ENCODE measurements around the gene BMPER. TPM values are rescaled to one million over a fixed set of nuclear protein-coding genes. Genes with fewer than 3 reads are reported as not detected.
"Not testable (repeated sequence)": the region's sequence is repeated elsewhere in the genome, so short reads cannot be mapped to it uniquely, and the experiment has no call there.

Gene BMPER
- total RNA-seq, 1 donor from 2014 or later, result not detected

DNA sequence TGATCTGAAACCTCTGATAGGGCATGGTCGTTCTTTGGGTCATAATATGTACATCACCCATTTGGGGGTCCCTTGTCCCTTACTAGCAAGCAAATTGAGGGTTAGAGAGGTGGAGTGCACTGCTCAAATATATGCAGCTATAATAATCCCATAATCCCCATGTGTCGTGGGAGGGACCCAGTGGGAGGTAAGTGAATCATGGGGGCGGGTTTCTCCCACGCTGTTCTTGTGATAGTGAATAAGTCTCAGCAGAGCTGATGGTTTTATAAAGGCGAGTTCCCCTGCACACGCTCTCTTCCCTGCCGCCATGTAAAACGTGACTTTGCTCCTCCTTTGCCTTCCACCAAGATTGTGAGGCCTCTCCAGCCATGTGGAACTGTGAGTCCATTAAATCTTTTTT, 262.7 kb downstream of the BMPER start:
- ATAC-seq (ENCODE audit: low read depth), result no peak
- DNase-seq, result no peak
- H3K27me3 Mint-ChIP-seq, result no peaks in the 10 kb centered on the region
- intact Hi-C loops (cut with micrococcal nuclease), result no loop called here
- no peaks in the 10 kb centered on the region for H3K9me3 Mint-ChIP-seq
- H3K4me3 Mint-ChIP-seq, result no peak overlapping the region
- TF ChIP-seq, protein P1, sequence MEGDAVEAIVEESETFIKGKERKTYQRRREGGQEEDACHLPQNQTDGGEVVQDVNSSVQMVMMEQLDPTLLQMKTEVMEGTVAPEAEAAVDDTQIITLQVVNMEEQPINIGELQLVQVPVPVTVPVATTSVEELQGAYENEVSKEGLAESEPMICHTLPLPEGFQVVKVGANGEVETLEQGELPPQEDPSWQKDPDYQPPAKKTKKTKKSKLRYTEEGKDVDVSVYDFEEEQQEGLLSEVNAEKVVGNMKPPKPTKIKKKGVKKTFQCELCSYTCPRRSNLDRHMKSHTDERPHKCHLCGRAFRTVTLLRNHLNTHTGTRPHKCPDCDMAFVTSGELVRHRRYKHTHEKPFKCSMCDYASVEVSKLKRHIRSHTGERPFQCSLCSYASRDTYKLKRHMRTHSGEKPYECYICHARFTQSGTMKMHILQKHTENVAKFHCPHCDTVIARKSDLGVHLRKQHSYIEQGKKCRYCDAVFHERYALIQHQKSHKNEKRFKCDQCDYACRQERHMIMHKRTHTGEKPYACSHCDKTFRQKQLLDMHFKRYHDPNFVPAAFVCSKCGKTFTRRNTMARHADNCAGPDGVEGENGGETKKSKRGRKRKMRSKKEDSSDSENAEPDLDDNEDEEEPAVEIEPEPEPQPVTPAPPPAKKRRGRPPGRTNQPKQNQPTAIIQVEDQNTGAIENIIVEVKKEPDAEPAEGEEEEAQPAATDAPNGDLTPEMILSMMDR (IDR thresholded peaks at IDR 0.05), result no peak
- ChIA-PET POLR2A (no interaction called here), CTCF (no interaction called here)
- H3K36me3 Mint-ChIP-seq (ENCODE audit: low read depth), result no peaks in the 10 kb centered on the region
- no peak overlapping the region for H3K27ac Mint-ChIP-seq
- no peaks in the 10 kb centered on the region for H3K4me1 Mint-ChIP-seq

DNA sequence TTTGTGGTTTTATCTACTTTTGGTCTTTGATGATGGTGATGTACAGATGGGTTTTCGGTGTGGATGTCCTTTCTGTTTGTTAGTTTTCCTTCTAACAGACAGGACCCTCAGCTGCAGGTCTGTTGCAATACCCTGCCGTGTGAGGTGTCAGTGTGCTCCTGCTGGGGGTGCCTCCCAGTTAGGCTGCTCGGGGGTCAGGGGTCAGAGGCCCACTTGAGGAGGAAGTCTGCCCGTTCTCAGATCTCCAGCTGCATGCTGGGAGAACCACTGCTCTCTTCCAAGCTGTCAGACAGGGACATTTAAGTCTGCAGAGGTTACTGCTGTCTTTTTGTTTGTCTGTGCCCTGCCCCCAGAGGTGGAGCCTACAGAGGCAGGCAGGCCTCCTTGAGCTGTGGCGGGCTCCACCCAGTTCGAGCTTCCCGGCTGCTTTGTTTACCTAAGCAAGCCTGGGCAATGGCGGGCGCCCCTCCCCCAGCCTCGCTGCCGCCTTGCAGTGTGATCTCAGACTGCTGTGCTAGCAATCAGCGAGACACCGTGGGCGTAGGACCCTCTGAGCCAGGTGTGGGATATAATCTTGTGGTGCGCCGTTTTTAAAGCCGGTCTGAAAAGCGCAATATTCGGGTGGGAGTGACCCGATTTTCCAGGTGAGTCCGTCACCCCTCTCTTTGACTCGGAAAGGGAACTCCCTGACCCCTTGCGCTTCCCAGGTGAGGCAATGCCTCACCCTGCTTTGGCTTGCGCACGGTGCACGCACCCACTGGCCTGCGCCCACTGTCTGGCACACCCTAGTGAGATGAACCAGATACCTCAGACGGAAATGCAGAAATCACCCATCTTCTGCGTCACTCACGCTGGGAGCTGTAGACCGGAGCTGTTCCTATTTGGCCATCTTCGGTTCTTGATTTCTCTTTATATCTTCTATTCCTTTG, 269.6 kb downstream of the BMPER start:
- CTCF ChIA-PET, result not testable (repeated sequence)

DNA sequence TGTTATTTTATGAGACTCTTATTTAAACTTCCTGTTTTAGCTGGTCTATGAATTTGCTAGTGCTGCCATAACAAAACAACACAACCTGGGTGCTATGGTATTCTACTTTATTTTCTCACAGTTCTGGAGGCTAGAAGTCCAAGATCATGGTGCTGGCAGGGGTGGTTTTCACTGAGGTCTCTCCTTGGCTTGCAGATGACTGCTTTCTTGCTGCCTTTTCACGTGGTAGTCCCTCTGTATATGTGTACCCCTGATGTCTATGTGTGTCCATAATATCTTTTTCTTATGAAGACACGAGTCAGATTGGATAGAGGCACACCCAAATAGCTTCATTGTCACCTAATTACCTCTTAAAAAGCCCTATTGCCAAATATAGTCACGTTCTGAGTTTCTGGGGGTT, 270.5 kb downstream of the BMPER start:
- Mint-ChIP-seq H3K9me3 (peaks cover 2% of the 10 kb centered on the region), H3K36me3 (ENCODE audit: low read depth) (no peaks in the 10 kb centered on the region), H3K4me1 (no peaks in the 10 kb centered on the region), H3K27ac (no peak overlapping the region), H3K4me3 (no peak overlapping the region), H3K27me3 (no peaks in the 10 kb centered on the region)
- DNase-seq, result no peak
- intact Hi-C loops (cut with micrococcal nuclease), result no loop called here
- POLR2A ChIA-PET, result no interaction called here
- TF ChIP-seq, protein P1 (IDR thresholded peaks at IDR 0.05), result no peak
- CTCF ChIA-PET, result no interaction called here
- ATAC-seq (ENCODE audit: low read depth), result no peak

More for the DNA sequence above, 269.6 kb downstream of the BMPER start:
- H3K27ac Mint-ChIP-seq; ATAC-seq (ENCODE audit: low read depth); intact Hi-C loops (cut with micrococcal nuclease); H3K27me3 Mint-ChIP-seq; POLR2A ChIA-PET; H3K4me3 Mint-ChIP-seq; H3K9me3 Mint-ChIP-seq; H3K36me3 Mint-ChIP-seq (ENCODE audit: low read depth); DNase-seq; H3K4me1 Mint-ChIP-seq: not testable (repeated sequence)

DNA sequence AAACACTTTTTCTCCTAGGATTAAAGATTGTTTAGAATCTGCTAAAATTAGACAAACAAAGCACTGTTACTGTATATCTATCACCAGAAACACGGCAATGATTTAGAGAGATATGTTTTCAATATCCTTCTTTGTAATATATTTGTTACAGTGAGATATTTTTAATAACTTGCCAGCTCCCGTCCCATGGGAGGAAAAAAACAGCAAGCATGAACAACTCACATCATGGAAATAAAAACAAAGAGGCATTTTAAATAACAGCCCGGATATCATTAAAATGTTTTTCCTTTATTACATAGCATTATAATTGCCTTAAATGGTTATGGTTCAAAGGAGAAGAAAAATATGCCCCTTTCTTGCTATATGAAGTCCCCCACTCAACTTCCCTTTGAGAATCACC, 272.1 kb downstream of the BMPER start:
- TF ChIP-seq, protein P1 (IDR thresholded peaks at IDR 0.05), result no peak
- Mint-ChIP-seq H3K27ac (no peak overlapping the region), H3K4me1 (no peaks in the 10 kb centered on the region), H3K9me3 (peaks cover 5% of the 10 kb centered on the region), H3K4me3 (no peak overlapping the region), H3K36me3 (ENCODE audit: low read depth) (no peaks in the 10 kb centered on the region), H3K27me3 (no peaks in the 10 kb centered on the region)
- POLR2A ChIA-PET, result no interaction called here
- ATAC-seq (ENCODE audit: low read depth) (no peak), DNase-seq (no peak)
- intact Hi-C loops (cut with micrococcal nuclease), result no loop called here
- CTCF ChIA-PET, result no interaction called here

DNA sequence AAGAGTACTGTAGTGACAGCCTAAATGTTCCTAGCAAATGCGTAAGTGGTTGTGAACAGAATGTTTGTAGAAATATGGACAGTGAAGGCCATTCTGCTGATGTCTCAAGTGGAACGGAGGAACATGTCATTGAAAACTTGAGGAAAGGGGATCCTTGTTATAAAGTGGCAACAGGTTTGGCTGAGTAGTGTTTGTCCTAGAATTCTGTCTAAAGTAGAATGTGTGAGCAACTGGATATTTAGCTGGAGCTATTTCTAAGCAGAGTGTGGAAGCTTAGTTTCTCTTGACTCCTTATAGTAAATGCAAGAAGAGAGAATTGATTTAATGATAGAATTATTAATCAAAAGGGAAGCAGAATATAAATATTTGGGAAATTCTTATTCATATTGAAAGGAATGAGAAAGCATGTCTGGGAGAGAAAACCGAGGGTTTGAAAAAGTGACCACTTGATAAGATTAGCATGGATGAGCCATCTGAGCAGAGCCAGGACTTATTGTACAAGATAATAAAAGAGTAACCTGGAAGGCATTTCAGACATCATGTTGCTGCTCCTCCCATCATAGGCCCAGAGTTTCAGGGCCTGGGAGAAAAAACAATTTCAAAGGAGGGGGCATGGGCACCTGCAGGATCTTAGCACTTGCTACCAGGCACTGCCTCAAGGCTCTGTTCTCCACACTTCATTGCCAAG, 276.1 kb downstream of the BMPER start:
- Mint-ChIP-seq H3K4me1 (no peaks in the 10 kb centered on the region), H3K36me3 (ENCODE audit: low read depth) (no peaks in the 10 kb centered on the region), H3K9me3 (peaks cover 8% of the 10 kb centered on the region), H3K27me3 (no peaks in the 10 kb centered on the region), H3K4me3 (no peak overlapping the region), H3K27ac (no peak overlapping the region)
- CTCF ChIA-PET, result no interaction called here
- TF ChIP-seq, protein P1 (IDR thresholded peaks at IDR 0.05), result no peak
- intact Hi-C loops (cut with micrococcal nuclease), result no loop called here
- no peak for DNase-seq
- no peak for ATAC-seq (ENCODE audit: low read depth)
- POLR2A ChIA-PET, result no interaction called here

Measured in activated B cell treated with CpG ODN at 0.5 μM for 24 hours (primary cell).